ENCODE data around the gene SPAG8.

The SPAG8 gene

GRCh38 chr9:35771075-35771433 lies 41.0 kb downstream of the SPAG8 start:
- DNase-seq, result peak in 1 of 2 experiments; percentile 62

GRCh38 chr9:35769763-35770162 lies 42.3 kb downstream of the SPAG8 start:
- DNase-seq, result no peak

- DNase-seq, result no peak
Measured at GRCh38 chr9:35767458-35767857, 44.6 kb downstream of the SPAG8 start.

GRCh38 chr9:35766997-35767396 lies 45.1 kb downstream of the SPAG8 start:
- DNase-seq, result no peak

- DNase-seq, result no peak
Measured at GRCh38 chr9:35763803-35764202, 48.3 kb downstream of the SPAG8 start.

- no peak for DNase-seq
Measured at GRCh38 chr9:35763181-35763580, 48.9 kb downstream of the SPAG8 start.

- peak; percentile 67 to 94 for DNase-seq
Measured at GRCh38 chr9:35760651-35761050, 51.4 kb downstream of the SPAG8 start.

GRCh38 chr9:35759795-35760194 lies 52.3 kb downstream of the SPAG8 start:
- no peak for DNase-seq
